Measurements from ENCODE around the gene XPNPEP2.

GRCh38 chrX:129762448-129762847, 23.7 kb downstream of the XPNPEP2 start:
- no peak for TF ChIP-seq CTCF (IDR thresholded peaks at IDR 0.05)
- TF ChIP-seq POLR2A (IDR thresholded peaks at IDR 0.05): no peak

All from uterus (tissue), 2 donors.